GM12878 (cell line): ENCODE measurements around the gene RASAL1. TPM values are rescaled to one million over a fixed set of nuclear protein-coding genes. Genes with fewer than 3 reads are reported as not detected.
A peak's percentile ranks its signal among the peaks of the same experiment; 100 is the strongest.

Experiments
- CREB1 ChIP-seq: IDR thresholded peaks from 2 replicates; pipeline ENCODE4 v1.6.1; 2012; ENCODE audit warnings: low read depth, mild to moderate bottlenecking, inconsistent platforms
- CUX1 ChIP-seq: IDR thresholded peaks from 2 replicates; pipeline ENCODE4 v1.6.1; 2012; ENCODE audit warnings: improper control_type of control experiment, low read depth, low read length; ENCODE audit not compliant: insufficient replicate concordance
- ELK1 ChIP-seq: IDR thresholded peaks from 2 replicates; pipeline ENCODE4 v1.6.1; 2012; ENCODE audit warnings: low read depth, low read length, improper control_type of control experiment
- HCFC1 ChIP-seq: fragments of 150-350 bp; IDR thresholded peaks from 2 replicates; pipeline ENCODE4 v1.6.1; 2014; ENCODE audit warnings: low read length
- RAD51 ChIP-seq: fragments of 450-650 bp; IDR thresholded peaks from 2 replicates; pipeline ENCODE4 v1.6.1; 2016; ENCODE audit warnings: moderate library complexity, mild to moderate bottlenecking, inconsistent platforms
- TAF1 ChIP-seq: IDR thresholded peaks from 2 replicates; pipeline ENCODE4 v1.6.1; 2011; ENCODE audit warnings: mild to moderate bottlenecking, low read depth, low read length, borderline replicate concordance
- ZBED1 ChIP-seq: IDR thresholded peaks from 2 replicates; pipeline ENCODE4 v1.6.1; 2016; ENCODE audit warnings: borderline replicate concordance
- ZBTB4 ChIP-seq: fragments of 450-650 bp; formaldehyde crosslinking; IDR thresholded peaks from 2 replicates; pipeline ENCODE4 v1.4.0; 2022; ENCODE audit warnings: mild to moderate bottlenecking, moderate library complexity
- polyA plus RNA-seq, 11 experiments: library from polyadenylated mRNA; depleted of rRNA in 4 of 11; unstranded in 6 of 11; stranded (reverse) in 5 of 11; fragments of >200 nt; fragmentation: Nextera tagmentation in 4 of 11; fragmentation: Illumina TruSeq in 1 of 11; extraction: Ambion mirVana in 4 of 11; extraction: Trizol in 1 of 11; gene quantifications; 1 replicate in 1 of 11; 2 replicates in 10 of 11; pipeline versions ENCODE4 v1.2.1 to v1.2.3, GENCODE V29; 2011 to 2016; ENCODE audit warnings: inconsistent platforms in 2 of 11, missing spikeins in 2 of 11, low read depth in 1 of 11
- total RNA-seq, 4 experiments: library from RNA; depleted of rRNA in 3 of 4; stranded (reverse); fragments of >200 nt in 3 of 4; fragmentation: Illumina TruSeq in 1 of 4; extraction: Trizol in 1 of 4; gene quantifications; 2 replicates each; pipeline versions ENCODE4 v1.2.1 to v1.2.3, GENCODE V29; 2013 to 2021

Gene RASAL1
- total and polyA plus RNA-seq, 10 of the 15 experiments (the other 5 are each of a cell fraction or from before 2014, with no cell fraction given), result 0.12 to 1.0 (median 0.52) TPM; not detected in 6

GRCh38 chr12:113170926-113171325, 35.4 kb upstream of the RASAL1 start (continued):
- TF ChIP-seq CUX1, result peak; percentile 63
- TF ChIP-seq TAF1, result no peak
- TF ChIP-seq ZBED1, result no peak
- TF ChIP-seq ELK1, result no peak
- no peak for TF ChIP-seq CREB1
- TF ChIP-seq HCFC1, result no peak
- TF ChIP-seq ZBTB4 (CRISPR knock-in tag), result no peak
- 0 out of 2 replicates have a peak, but pooled peaks have one; percentile 32 for TF ChIP-seq RAD51
